T-cell (primary cell): ENCODE results near the gene ANKRD65. TPM values are rescaled to one million over a fixed set of nuclear protein-coding genes. Genes with fewer than 3 reads are reported as not detected.
"Not testable (repeated sequence)": the region's sequence is repeated elsewhere in the genome, so short reads cannot be mapped to it uniquely, and the experiment has no call there.

Experiments used
- ATAC-seq, 4 experiments: fragments of 200-7000 bp in 3 of 4; fragments of 150-1000 bp in 1 of 4; cut with Tn5 transposase; replicated peaks in 1 of 4; 1 replicate in 3 of 4; 2 replicates in 1 of 4; pipeline ENCODE4 v1.10.0; 2021; ENCODE audit warnings: moderate library complexity in 3 of 4, mild to moderate bottlenecking in 2 of 4, moderate number of reproducible peaks in 1 of 4
- CTCF ChIA-PET, 2 donors: fragments of 300-600 bp; sonication (Branson Sonifier 250); formaldehyde crosslinking; loops; one replicate each; lab custom pipeline; 2022; ENCODE audit warnings: antibody characterized with exemption in 2 of 2; lab: Charles Lee
- POLR2A ChIA-PET, 2 donors: fragments of 300-600 bp; sonication (Branson Sonifier 250); formaldehyde crosslinking; loops; one replicate each; lab custom pipeline; 2022; ENCODE audit warnings: antibody characterized with exemption in 2 of 2; lab: Charles Lee
- DNase-seq, 35 experiments: peaks; one replicate each; pipeline versions ENCODE4 v3.0.0 to v3.0.0-alpha.2; 2013 to 2023
- H3K27ac ChIP-seq: one replicate; pipeline ENCODE4 v1.5.1; 2013; ENCODE audit warnings: low read length
- H3K27me3 ChIP-seq, 2 experiments: replicated peaks in 1 of 2; 1 replicate in 1 of 2; 2 replicates in 1 of 2; pipeline versions ENCODE4 v1.6.1 to v1.7.0; 2013; ENCODE audit warnings: low read length in 1 of 2, mixed read lengths in 1 of 2; ENCODE audit not compliant: control insufficient read depth in 2 of 2, insufficient read depth in 2 of 2; ENCODE audit errors: extremely low read depth in 1 of 2
- H3K36me3 ChIP-seq, 2 donors: 1 replicate in 1 of 2; 2 replicates in 1 of 2; pipeline versions ENCODE4 v1.6.1 to v1.7.0; 2013; ENCODE audit warnings: low read length in 1 of 2; ENCODE audit not compliant: control insufficient read depth in 2 of 2, insufficient read depth in 1 of 2; ENCODE audit errors: extremely low read depth in 1 of 2
- H3K4me1 ChIP-seq, 2 experiments: 1 replicate in 1 of 2; 2 replicates in 1 of 2; pipeline versions ENCODE4 v1.6.1 to v1.7.0; 2013; ENCODE audit warnings: low read length in 2 of 2, mixed read lengths in 1 of 2; ENCODE audit not compliant: insufficient read depth in 2 of 2, control insufficient read depth in 1 of 2; ENCODE audit errors: extremely low read depth in 1 of 2
- H3K4me3 ChIP-seq, 2 donors: 1 replicate in 1 of 2; 2 replicates in 1 of 2; pipeline versions ENCODE4 v1.5.1 to v1.7.0; 2013; ENCODE audit warnings: mild to moderate bottlenecking in 2 of 2, low read length in 1 of 2, moderate library complexity in 1 of 2; ENCODE audit not compliant: control insufficient read depth in 1 of 2; ENCODE audit errors: extremely low read depth in 1 of 2
- H3K9me3 ChIP-seq: 2 replicates; pipeline ENCODE4 v1.7.0; 2013
- H3K27ac Mint-ChIP-seq, 2 donors: one replicate each; pipeline ENCODE4 v1.8.0; 2020 to 2021; ENCODE audit warnings: mild to moderate bottlenecking in 2 of 2, mixed read lengths in 2 of 2
- H3K27me3 Mint-ChIP-seq, 2 donors: one replicate each; pipeline ENCODE4 v1.8.0; 2021 to 2022; ENCODE audit warnings: mixed read lengths in 2 of 2
- H3K36me3 Mint-ChIP-seq: one replicate; pipeline ENCODE4 v1.8.0; 2021; ENCODE audit warnings: mixed read lengths
- H3K4me1 Mint-ChIP-seq, 3 donors: one replicate each; pipeline ENCODE4 v1.8.0; 2020 to 2022; ENCODE audit warnings: mixed read lengths in 3 of 3, mild to moderate bottlenecking in 1 of 3
- H3K4me3 Mint-ChIP-seq, 3 donors: one replicate each; pipeline ENCODE4 v1.8.0; 2020 to 2022; ENCODE audit warnings: mild to moderate bottlenecking in 3 of 3, mixed read lengths in 3 of 3, moderate library complexity in 3 of 3
- H3K9me3 Mint-ChIP-seq, 3 donors: one replicate each; pipeline ENCODE4 v1.8.0; 2020 to 2022; ENCODE audit warnings: mixed read lengths in 3 of 3
- WGBS: methylation state at CpG from one replicate; pipeline ENCODE4 v1.1.5; 2013; ENCODE audit warnings: missing lambda C conversion rate; ENCODE audit not compliant: insufficient coverage; 5-methylcytosine and 5-hydroxymethylcytosine counted together
- total RNA-seq, 35 experiments: library from RNA in 6 of 35; stranded (reverse) in 6 of 35; fragments of 120-200 nt in 1 of 35; gene quantifications; one replicate each; pipeline versions ENCODE4 v1.2.1 to v1.2.4 and lab custom pipeline; 2013 to 2026

Gene ANKRD65
- total RNA-seq, 5 donors from 2014 or later (not counting 1 experiment from before 2014, with no cell fraction given): 0.20 TPM; not detected in 4

- 95% methylated on average over 22 of the region's 26 CpGs for WGBS
- Mint-ChIP-seq H3K4me3 (peak overlapping the region; percentile 83 to 91 (median 88)), H3K4me1 (peaks cover 0 to 41% (median 23%) of the 10 kb centered on the region in 3 donors), H3K9me3 (no peaks in the 10 kb centered on the region), H3K27me3 (no peaks in the 10 kb centered on the region), H3K27ac (peak overlapping the region in 1 of 2 donors; percentile 76), H3K36me3 (no peaks in the 10 kb centered on the region)
- Histone ChIP-seq H3K27ac (no peak overlapping the region), H3K4me3 (no peak overlapping the region), H3K27me3 (no peaks in the 10 kb centered on the region), H3K9me3 (no peaks in the 10 kb centered on the region), H3K4me1 (peaks cover 15 to 51% of the 10 kb centered on the region in 2 experiments), H3K36me3 (peaks cover 0 to 4% of the 10 kb centered on the region in 2 donors)
- ATAC-seq (no peak), DNase-seq (no peak)
- ChIA-PET CTCF (interaction anchor here in 1 of 2 donors (1.2 kb wide), 1 partner anchor 26 kb away, joined by 4 read pairs; the partner anchor contains the start of gene CCNL2), POLR2A (no interaction called here)
Observed at GRCh38 chr1:1373051-1373814, 47.8 kb downstream of the ANKRD65 start.

- Histone ChIP-seq H3K27me3 (no peaks in the 10 kb centered on the region), H3K27ac (peak overlapping the region; percentile 74), H3K4me3 (peak overlapping the region; percentile 29 to 41), H3K9me3 (no peaks in the 10 kb centered on the region), H3K36me3 (peaks cover 0 to 4% of the 10 kb centered on the region in 2 donors), H3K4me1 (peaks cover 15 to 51% of the 10 kb centered on the region in 2 experiments)
- peaks cover 0 to 41% (median 23%) of the 10 kb centered on the region in 3 donors for H3K4me1 Mint-ChIP-seq
- H3K27me3 Mint-ChIP-seq: no peaks in the 10 kb centered on the region
- ChIA-PET POLR2A (interaction anchor here in 1 of 2 donors (0.6 kb wide), 1 partner anchor 45 kb away, joined by 5 read pairs; no protein-coding TSS in a partner anchor), CTCF (interaction anchor here (0.5 to 1.3 kb wide), 4 partner anchors 13 to 67 kb away, joined by 3 to 7 read pairs (median 4); partner anchors contain the start of gene CCNL2 (in 1 of the 2))
- peak overlapping the region; percentile 44 to 57 (median 56) for H3K4me3 Mint-ChIP-seq
- 29% methylated on average over 20 of the region's 26 CpGs for WGBS
- H3K27ac Mint-ChIP-seq: peak overlapping the region in 1 of 2 donors; percentile 46
- no peaks in the 10 kb centered on the region for H3K9me3 Mint-ChIP-seq
- no peaks in the 10 kb centered on the region for H3K36me3 Mint-ChIP-seq
- peak; percentile 28 to 60 (median 43) for ATAC-seq
- DNase-seq: peak; percentile 16 to 82 (median 67)
Observed at GRCh38 chr1:1371746-1372711, 49.0 kb downstream of the ANKRD65 start.

GRCh38 chr1:1371364-1371745 lies 49.7 kb downstream of the ANKRD65 start:
- no peaks in the 10 kb centered on the region for H3K9me3 ChIP-seq
- ATAC-seq (peak; percentile 10 to 78 (median 18)), DNase-seq (peak in 33 of 35 experiments; percentile 43 to 94 (median 88))
- Mint-ChIP-seq H3K27me3 (no peaks in the 10 kb centered on the region), H3K27ac (peak overlapping the region in 1 of 2 donors; percentile 59), H3K4me3 (peak overlapping the region in 2 of 3 donors; percentile 31 to 56), H3K36me3 (no peaks in the 10 kb centered on the region), H3K4me1 (peaks cover 0 to 41% (median 23%) of the 10 kb centered on the region in 3 donors), H3K9me3 (no peaks in the 10 kb centered on the region)
- ChIA-PET CTCF (interaction anchor here (0.5 to 1.3 kb wide), 5 partner anchors 12 to 66 kb away, joined by 3 to 7 read pairs (median 3); partner anchors contain the start of gene CCNL2 (in 1 of the 2)), POLR2A (no interaction called here)
- WGBS: 9% methylated on average over 5 of the region's 12 CpGs
- H3K27ac ChIP-seq: peak overlapping the region; percentile 74
- H3K27me3 ChIP-seq: no peaks in the 10 kb centered on the region
- H3K4me1 ChIP-seq: peaks cover 15 to 49% of the 10 kb centered on the region in 2 experiments
- peak overlapping the region; percentile 29 to 41 for H3K4me3 ChIP-seq
- peaks cover 0 to 4% of the 10 kb centered on the region in 2 donors for H3K36me3 ChIP-seq

DNA sequence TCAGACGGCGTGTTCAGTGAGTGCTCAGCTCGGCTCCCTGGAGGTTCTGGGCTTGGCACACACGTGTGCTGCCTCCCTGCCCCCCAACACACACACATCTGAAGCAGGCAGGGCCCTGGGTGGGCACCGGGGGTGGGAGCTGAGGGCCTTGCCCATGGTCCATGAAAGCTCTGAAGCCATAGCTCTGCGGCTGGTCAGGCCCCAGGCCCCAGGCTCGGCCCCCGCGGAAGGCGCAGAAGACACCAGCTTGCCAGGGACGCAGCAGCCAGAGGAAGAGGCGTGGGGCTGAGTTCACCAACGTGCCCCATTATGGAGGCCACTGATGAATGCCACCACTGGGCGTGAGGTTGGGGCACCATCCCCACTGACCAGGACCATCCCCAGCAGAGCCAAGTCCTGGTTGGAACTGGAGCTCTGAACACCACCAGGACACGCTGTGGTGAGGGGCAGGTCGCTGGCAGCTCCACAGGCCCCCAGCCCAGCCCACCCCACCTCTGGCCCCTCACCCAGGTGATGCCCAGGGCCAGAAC lies 50.2 kb downstream of the ANKRD65 start:
- Histone ChIP-seq H3K4me3 (no peak overlapping the region), H3K4me1 (peaks cover 15 to 44% of the 10 kb centered on the region in 2 experiments), H3K36me3 (peaks cover 0 to 4% of the 10 kb centered on the region in 2 donors), H3K27ac (peak overlapping the region; percentile 31), H3K9me3 (no peaks in the 10 kb centered on the region), H3K27me3 (no peaks in the 10 kb centered on the region)
- ChIA-PET CTCF (interaction anchor here in 1 of 2 donors (0.8 to 1.3 kb wide), 4 partner anchors 11 to 66 kb away, joined by 3 to 7 read pairs (median 3); partner anchors contain the start of gene CCNL2), POLR2A (no interaction called here)
- DNase-seq: peak in 2 of 35 experiments; percentile 11 to 25
- no peaks in the 10 kb centered on the region for H3K36me3 Mint-ChIP-seq
- H3K27ac Mint-ChIP-seq: no peak overlapping the region
- no peaks in the 10 kb centered on the region for H3K27me3 Mint-ChIP-seq
- 88% methylated on average over 14 of the region's 16 CpGs for WGBS
- peak overlapping the region in 1 of 3 donors; percentile 56 for H3K4me3 Mint-ChIP-seq
- H3K4me1 Mint-ChIP-seq: peaks cover 0 to 41% (median 23%) of the 10 kb centered on the region in 3 donors
- H3K9me3 Mint-ChIP-seq: no peaks in the 10 kb centered on the region
- ATAC-seq: no peak

- peak overlapping the region in 1 of 3 donors; percentile 56 for H3K4me3 Mint-ChIP-seq
- POLR2A ChIA-PET, ATAC-seq, H3K36me3 Mint-ChIP-seq, H3K36me3 ChIP-seq, H3K27ac ChIP-seq, DNase-seq, H3K9me3 Mint-ChIP-seq, H3K9me3 ChIP-seq, CTCF ChIA-PET, H3K27me3 Mint-ChIP-seq, H3K27me3 ChIP-seq, H3K4me3 ChIP-seq: not testable (repeated sequence)
- peak overlapping the region; percentile 22 to 27 for H3K27ac Mint-ChIP-seq
- H3K4me1 Mint-ChIP-seq: peaks cover 0 to 37% (median 23%) of the 10 kb centered on the region in 3 donors
- peaks cover 15 to 40% of the 10 kb centered on the region in 2 experiments for H3K4me1 ChIP-seq
- no CpG with 5 or more reads among the region's 14 CpGs for WGBS
Observed at GRCh38 chr1:1370094-1370493, 51.0 kb downstream of the ANKRD65 start.
